HepG2 (cell line): Measurements from ENCODE around the gene MYO18B.

ENCODE experiments used
- CREB1 ChIP-seq, 2 experiments: fragments of 450-650 bp in 1 of 2; IDR thresholded peaks; 2 replicates each; pipeline ENCODE4 v1.6.1; 2016 to 2017; ENCODE audit warnings: control low read depth in 1 of 2, mild to moderate bottlenecking in 1 of 2, missing compliant biosample characterization in 1 of 2, missing genetic modification characterization in 1 of 2
- FOXK1 ChIP-seq: sonication (generic); formaldehyde crosslinking; IDR thresholded peaks from 2 replicates; pipeline ENCODE4 v1.4.0; 2020; ENCODE audit warnings: low read depth, missing genetic modification reagents, borderline replicate concordance
- KAT2B ChIP-seq: fragments of 150-350 bp; IDR thresholded peaks from 2 replicates; pipeline ENCODE4 v1.6.1; 2014; ENCODE audit warnings: low read depth, low read length, borderline replicate concordance
- RAD21 ChIP-seq: fragments of 450-650 bp; formaldehyde crosslinking; IDR thresholded peaks from 2 replicates; pipeline ENCODE4 v1.5.0; 2020; ENCODE audit warnings: mild to moderate bottlenecking
- SRF ChIP-seq: IDR thresholded peaks from 2 replicates; pipeline ENCODE4 v1.6.1; 2011; ENCODE audit warnings: mild to moderate bottlenecking, low read depth, low read length, moderate library complexity
- THYN1 ChIP-seq: sonication (generic); formaldehyde crosslinking; IDR thresholded peaks from 2 replicates; pipeline ENCODE4 v1.8.1; 2023; ENCODE audit warnings: low read depth, mild to moderate bottlenecking, moderate library complexity, missing genetic modification reagents, borderline replicate concordance
- TF ChIP-seq, protein P1 (sequence below), 2 experiments: IDR thresholded peaks; 2 replicates each; pipeline ENCODE4 v1.6.1; 2011 to 2012; ENCODE audit warnings: low read length in 2 of 2, borderline replicate concordance in 1 of 2, low read depth in 1 of 2, mild to moderate bottlenecking in 1 of 2, moderate library complexity in 1 of 2
- TF ChIP-seq, protein P2 (sequence below): sonication (generic); formaldehyde crosslinking; IDR thresholded peaks from 2 replicates; pipeline ENCODE4 v1.8.1; 2023; ENCODE audit warnings: mild to moderate bottlenecking, inconsistent platforms, moderate library complexity, missing genetic modification reagents, borderline replicate concordance
- TF ChIP-seq, protein P3 (sequence below): IDR thresholded peaks from 2 replicates; pipeline ENCODE4 v1.6.1; 2012; ENCODE audit warnings: inconsistent platforms

DNA sequence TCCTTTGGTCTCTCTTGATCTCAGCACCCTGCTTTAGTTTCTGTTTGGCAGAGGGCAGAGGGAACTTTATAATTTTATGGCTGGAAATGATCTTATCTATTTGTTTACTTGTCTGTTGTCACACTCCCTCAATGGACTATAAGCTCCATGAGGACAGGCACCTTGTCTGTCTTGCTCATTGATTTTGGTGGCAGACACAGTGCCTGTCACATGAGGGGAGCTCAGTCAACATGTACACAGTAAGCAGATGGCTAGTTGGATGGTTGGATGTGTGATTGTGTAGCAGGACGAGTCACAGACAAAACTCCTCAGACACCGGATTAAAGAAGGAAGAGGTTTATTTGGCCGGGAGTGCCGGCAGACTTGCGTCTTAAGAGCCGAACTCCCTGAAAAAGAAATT, 80.4 kb downstream of the MYO18B start:
- TF ChIP-seq, protein P1, sequence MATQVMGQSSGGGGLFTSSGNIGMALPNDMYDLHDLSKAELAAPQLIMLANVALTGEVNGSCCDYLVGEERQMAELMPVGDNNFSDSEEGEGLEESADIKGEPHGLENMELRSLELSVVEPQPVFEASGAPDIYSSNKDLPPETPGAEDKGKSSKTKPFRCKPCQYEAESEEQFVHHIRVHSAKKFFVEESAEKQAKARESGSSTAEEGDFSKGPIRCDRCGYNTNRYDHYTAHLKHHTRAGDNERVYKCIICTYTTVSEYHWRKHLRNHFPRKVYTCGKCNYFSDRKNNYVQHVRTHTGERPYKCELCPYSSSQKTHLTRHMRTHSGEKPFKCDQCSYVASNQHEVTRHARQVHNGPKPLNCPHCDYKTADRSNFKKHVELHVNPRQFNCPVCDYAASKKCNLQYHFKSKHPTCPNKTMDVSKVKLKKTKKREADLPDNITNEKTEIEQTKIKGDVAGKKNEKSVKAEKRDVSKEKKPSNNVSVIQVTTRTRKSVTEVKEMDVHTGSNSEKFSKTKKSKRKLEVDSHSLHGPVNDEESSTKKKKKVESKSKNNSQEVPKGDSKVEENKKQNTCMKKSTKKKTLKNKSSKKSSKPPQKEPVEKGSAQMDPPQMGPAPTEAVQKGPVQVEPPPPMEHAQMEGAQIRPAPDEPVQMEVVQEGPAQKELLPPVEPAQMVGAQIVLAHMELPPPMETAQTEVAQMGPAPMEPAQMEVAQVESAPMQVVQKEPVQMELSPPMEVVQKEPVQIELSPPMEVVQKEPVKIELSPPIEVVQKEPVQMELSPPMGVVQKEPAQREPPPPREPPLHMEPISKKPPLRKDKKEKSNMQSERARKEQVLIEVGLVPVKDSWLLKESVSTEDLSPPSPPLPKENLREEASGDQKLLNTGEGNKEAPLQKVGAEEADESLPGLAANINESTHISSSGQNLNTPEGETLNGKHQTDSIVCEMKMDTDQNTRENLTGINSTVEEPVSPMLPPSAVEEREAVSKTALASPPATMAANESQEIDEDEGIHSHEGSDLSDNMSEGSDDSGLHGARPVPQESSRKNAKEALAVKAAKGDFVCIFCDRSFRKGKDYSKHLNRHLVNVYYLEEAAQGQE (IDR thresholded peaks at IDR 0.05; ENCODE audit: borderline replicate concordance in 1 of 2, low read depth in 1 of 2, low read length in 2 of 2): no peak
- TF ChIP-seq THYN1 (CRISPR knock-in tag) (no peak), FOXK1 (no peak), RAD21 (CRISPR knock-in tag) (no peak), KAT2B (no peak), SRF (no peak), CREB1 (IDR thresholded peaks at IDR 0.05) (no peak), CREB1 (CRISPR knock-in tag; IDR thresholded peaks at IDR 0.05) (no peak)
- TF ChIP-seq, protein P2, sequence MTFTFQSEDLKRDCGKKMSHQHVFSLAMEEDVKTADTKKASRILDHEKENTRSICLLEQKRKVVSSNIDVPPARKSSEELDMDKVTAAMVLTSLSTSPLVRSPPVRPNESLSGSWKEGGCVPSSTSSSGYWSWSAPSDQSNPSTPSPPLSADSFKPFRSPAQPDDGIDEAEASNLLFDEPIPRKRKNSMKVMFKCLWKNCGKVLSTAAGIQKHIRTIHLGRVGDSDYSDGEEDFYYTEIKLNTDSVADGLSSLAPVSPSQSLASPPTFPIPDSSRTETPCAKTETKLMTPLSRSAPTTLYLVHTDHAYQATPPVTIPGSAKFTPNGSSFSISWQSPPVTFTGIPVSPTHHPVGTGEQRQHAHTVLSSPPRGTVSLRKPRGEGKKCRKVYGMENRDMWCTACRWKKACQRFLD (CRISPR knock-in tag): no peak
- TF ChIP-seq, protein P3, sequence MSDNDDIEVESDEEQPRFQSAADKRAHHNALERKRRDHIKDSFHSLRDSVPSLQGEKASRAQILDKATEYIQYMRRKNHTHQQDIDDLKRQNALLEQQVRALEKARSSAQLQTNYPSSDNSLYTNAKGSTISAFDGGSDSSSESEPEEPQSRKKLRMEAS: no peak
